Stimulated activated memory B cell treated with anti-CD40 and anti-IgM and Interleukin-4, amounts not matched to agents 10 μg/mL and 1 μg/mL and 100 μg/mL, for 72 hours (primary cell): Measurements from ENCODE around the gene GPR152.
"Not testable (repeated sequence)": the region's sequence is repeated elsewhere in the genome, so short reads cannot be mapped to it uniquely, and the experiment has no call there.

ENCODE experiments used
- ATAC-seq: fragments of 150-1000 bp; cut with Tn5 transposase; 2 replicates; pipeline ENCODE4 v1.10.0; 2021
- H3K27ac Mint-ChIP-seq: one replicate; pipeline ENCODE4 v1.8.0; 2022; ENCODE audit warnings: mild to moderate bottlenecking, mixed read lengths
- H3K27me3 Mint-ChIP-seq: one replicate; pipeline ENCODE4 v1.8.0; 2022; ENCODE audit warnings: mixed read lengths
- H3K36me3 Mint-ChIP-seq: one replicate; pipeline ENCODE4 v1.8.0; 2022; ENCODE audit warnings: mixed read lengths
- H3K4me1 Mint-ChIP-seq: one replicate; pipeline ENCODE4 v1.8.0; 2022; ENCODE audit warnings: mixed read lengths
- H3K4me3 Mint-ChIP-seq: one replicate; pipeline ENCODE4 v1.8.0; 2022; ENCODE audit warnings: mild to moderate bottlenecking, moderate library complexity, mixed read lengths
- H3K9me3 Mint-ChIP-seq: one replicate; pipeline ENCODE4 v1.8.0; 2022; ENCODE audit warnings: mixed read lengths

Gene GPR152

DNA sequence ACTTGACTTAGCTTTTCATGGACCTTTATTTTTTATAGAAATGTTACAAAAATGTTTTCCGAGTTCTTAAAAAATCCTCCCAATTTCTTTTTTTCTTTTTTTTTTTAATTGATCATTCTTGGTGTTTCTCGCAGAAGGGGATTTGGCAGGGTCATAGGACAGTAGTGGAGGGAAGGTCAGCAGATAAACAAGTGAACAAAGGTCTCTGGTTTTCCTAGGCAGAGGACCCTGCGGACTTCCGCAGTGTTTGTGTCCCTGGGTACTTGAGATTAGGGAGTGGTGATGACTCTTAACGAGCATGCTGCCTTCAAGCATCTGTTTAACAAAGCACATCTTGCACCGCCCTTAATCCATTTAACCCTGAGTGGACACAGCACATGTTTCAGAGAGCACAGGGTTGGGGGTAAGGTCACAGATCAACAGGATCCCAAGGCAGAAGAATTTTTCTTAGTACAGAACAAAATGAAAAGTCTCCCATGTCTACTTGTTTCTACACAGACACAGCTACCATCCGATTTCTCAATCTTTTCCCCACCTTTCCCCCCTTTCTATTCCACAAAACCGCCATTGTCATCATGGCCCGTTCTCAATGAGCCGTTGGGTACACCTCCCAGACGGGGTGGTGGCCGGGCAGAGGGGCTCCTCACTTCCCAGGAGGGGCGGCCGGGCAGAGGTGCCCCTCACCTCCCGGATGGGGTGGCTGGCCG lies 25.0 kb upstream of the GPR152 start:
- H3K9me3 Mint-ChIP-seq, H3K27ac Mint-ChIP-seq, ATAC-seq, H3K27me3 Mint-ChIP-seq, H3K4me1 Mint-ChIP-seq, H3K36me3 Mint-ChIP-seq, H3K4me3 Mint-ChIP-seq: not testable (repeated sequence)

GRCh38 chr11:67476692-67477091 lies 24.2 kb upstream of the GPR152 start:
- H3K9me3 Mint-ChIP-seq, ATAC-seq, H3K27me3 Mint-ChIP-seq, H3K36me3 Mint-ChIP-seq, H3K27ac Mint-ChIP-seq, H3K4me1 Mint-ChIP-seq, H3K4me3 Mint-ChIP-seq: not testable (repeated sequence)

- H3K36me3 Mint-ChIP-seq, result no peaks in the 10 kb centered on the region
- H3K27me3 Mint-ChIP-seq, result no peaks in the 10 kb centered on the region
- ATAC-seq, result no peak
- H3K4me3 Mint-ChIP-seq, result no peak overlapping the region
- H3K4me1 Mint-ChIP-seq, result peaks cover 37% of the 10 kb centered on the region
- H3K27ac Mint-ChIP-seq, result no peak overlapping the region
- no peaks in the 10 kb centered on the region for H3K9me3 Mint-ChIP-seq
Observed at GRCh38 chr11:67472882-67473281, 20.4 kb upstream of the GPR152 start.

DNA sequence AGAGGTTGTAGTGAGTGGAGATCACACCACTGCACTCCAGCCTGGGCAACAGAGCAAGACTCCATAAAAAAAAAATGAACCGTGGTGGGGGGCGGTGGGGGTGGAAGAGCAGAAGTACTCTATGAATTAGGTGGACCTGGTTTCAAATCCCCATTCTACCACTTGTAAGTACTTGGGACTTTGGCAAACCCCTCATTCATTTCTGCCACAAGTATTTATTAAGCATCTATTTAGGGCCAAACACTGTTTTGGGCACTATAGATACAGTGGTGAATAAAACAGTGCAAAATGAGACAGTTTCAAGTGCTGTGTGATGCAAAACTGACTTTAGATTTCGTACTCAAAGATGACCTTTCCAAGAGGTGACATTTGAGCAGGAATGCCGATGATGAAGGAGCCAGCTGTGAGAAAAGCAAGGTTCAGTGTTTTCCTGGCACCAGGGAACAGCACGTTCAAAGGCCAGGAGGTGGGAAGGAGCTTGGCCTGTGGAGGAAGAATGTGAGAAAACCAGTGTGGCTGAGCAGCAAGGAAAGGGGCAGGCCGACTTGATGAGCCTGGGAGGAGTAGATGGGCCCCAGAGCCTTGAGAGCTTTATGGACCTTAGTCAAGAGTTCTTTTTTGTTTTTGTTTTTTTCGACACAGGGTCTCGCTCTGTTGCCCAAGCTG lies 17.9 kb upstream of the GPR152 start:
- Mint-ChIP-seq H3K4me3 (peak overlapping the region; percentile 94), H3K9me3 (no peaks in the 10 kb centered on the region), H3K27ac (peak overlapping the region; percentile 95), H3K36me3 (peaks cover 1% of the 10 kb centered on the region), H3K4me1 (peaks cover 57% of the 10 kb centered on the region), H3K27me3 (no peaks in the 10 kb centered on the region)
- ATAC-seq, result no peak

DNA sequence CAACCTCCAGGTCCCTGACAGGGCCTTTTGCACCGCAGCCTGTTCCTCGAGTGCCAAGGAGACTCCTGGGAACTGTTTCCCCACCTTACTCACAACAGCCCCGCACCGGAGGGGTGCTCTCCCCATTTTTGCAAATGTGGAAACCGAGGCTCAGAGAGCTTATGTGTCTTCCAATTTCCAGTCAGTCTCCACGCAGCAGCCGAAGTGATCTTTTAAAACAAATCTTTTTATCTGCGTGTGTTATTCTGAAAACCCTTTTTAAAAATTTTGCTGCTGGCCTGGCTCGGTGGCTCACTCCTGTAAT lies 16.9 kb upstream of the GPR152 start:
- Mint-ChIP-seq H3K27ac (peak overlapping the region; percentile 95), H3K4me3 (peak overlapping the region; percentile 94), H3K36me3 (peaks cover 7% of the 10 kb centered on the region), H3K4me1 (peaks cover 66% of the 10 kb centered on the region), H3K9me3 (no peaks in the 10 kb centered on the region), H3K27me3 (no peaks in the 10 kb centered on the region)
- no peak for ATAC-seq

DNA sequence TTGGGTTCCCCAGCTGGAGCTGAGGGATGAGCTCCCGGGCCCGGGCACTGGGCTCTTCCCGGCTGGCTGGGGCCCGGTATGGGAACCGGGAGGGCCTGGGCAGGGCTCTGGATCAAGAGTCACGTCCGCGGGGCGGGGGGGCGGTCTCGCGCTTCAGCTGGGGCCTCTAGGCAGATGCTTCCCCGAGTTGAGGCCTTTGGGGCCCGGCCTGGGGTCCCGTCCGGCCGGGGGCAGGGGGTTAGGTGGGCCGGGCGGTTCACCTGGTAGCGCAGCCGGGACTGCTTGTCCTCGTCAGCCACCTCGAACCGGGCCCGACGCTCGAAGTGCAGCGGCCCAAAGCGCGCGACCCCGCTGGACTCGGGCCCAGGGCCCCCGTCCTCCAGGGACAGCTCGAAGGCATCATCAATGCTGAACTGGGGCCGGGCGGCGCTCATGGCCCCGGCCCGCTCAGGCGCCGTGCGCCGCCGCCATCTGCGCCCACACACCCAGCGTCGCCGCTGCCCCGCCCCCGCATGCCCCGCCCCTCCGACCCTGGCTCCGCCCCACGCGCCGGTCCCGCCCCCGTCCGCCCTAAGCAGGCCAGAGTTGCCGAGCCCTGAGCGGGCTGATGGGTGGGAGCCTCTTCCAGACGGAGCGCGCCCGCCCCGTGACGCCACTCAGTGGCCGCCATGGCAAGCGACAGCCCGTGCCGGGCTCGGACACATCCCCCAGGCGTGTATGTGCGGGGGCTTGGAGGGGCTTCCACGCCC lies 16.4 kb upstream of the GPR152 start, which contains the start of gene TMEM134:
TSS of gene TMEM134 (minus strand) at position 493 of the 749 bp plus-strand sequence. CDS start at position 434, 59 bp downstream.
- Mint-ChIP-seq H3K4me3 (peak within 1 kb of the TSS; percentile 94), H3K36me3 (peaks cover 7% of the 10 kb centered on the region), H3K27ac (peak within 1 kb of the TSS; percentile 95), H3K27me3 (no peaks in the 10 kb centered on the region), H3K9me3 (no peaks in the 10 kb centered on the region), H3K4me1 (peaks cover 71% of the 10 kb centered on the region)
- ATAC-seq, result peak; percentile 89

GRCh38 chr11:67468456-67468758 lies 15.9 kb upstream of the GPR152 start:
- Mint-ChIP-seq H3K36me3 (peaks cover 7% of the 10 kb centered on the region), H3K27me3 (no peaks in the 10 kb centered on the region), H3K4me3 (peak overlapping the region; percentile 94), H3K4me1 (peaks cover 76% of the 10 kb centered on the region), H3K9me3 (no peaks in the 10 kb centered on the region), H3K27ac (peak overlapping the region; percentile 95)
- ATAC-seq, result peak; percentile 1

DNA sequence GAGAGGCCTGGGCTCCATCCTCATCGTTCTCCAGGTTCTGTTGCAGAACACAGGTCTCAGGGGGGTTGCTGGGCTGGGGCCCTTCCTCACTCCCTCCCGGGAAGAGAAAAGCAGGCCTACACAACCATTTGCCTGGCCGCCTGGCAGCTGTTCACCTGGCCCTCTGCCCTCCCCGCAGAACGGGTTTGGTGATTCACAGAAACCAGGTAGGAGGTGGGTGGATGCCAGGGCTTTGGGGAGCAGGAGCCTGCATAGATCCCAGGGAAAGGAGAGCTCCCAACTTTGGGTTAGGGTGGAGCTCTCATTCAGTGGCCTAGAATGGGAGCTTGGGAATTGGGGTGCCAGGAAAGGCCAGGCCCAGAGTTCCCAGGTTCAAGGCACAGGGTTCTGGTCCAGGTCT lies 15.5 kb upstream of the GPR152 start:
- no peaks in the 10 kb centered on the region for H3K9me3 Mint-ChIP-seq
- peaks cover 7% of the 10 kb centered on the region for H3K36me3 Mint-ChIP-seq
- no peaks in the 10 kb centered on the region for H3K27me3 Mint-ChIP-seq
- peaks cover 79% of the 10 kb centered on the region for H3K4me1 Mint-ChIP-seq
- ATAC-seq, result no peak
- peak overlapping the region; percentile 94 for H3K4me3 Mint-ChIP-seq
- H3K27ac Mint-ChIP-seq, result peak overlapping the region; percentile 95

DNA sequence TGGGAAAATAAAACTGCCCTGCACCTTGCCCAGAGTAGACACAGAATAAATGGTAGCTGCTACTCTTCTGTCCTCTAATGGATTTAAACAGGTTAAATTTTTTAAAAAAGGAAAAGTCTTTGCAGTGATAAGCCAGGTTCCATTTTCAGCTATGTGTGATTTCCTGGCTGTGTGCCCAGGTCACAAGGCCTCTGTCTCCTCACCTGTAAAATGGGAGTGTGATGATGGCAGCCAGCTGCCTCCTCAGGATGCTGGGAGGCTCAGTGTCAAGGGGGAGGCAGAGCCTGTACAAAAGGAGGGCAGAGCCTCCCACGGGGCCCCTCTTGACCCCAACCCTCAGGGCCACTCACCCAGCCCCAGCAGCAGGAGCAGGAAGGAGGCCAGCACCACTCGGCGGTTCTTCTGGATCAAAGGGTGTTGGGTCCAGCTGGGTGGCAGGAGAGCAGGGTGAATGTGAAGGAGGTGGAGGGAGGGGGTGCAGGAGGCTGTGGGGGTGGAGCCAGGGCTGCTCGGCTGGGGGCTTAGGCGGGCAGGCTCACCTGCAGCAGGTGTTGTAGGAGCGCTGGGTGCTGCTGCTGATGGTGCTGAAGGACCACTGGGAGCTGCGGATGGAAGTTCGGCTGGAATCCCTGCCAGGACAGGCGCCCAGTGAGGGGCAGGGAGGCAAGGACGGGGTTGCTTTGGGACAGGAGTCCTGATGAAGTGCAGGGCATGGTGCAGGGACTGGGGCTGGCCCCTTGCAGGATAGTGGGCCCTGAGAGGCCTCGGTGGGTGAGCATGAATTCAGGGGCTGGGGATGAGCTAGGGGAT lies 14.6 kb upstream of the GPR152 start:
- H3K36me3 Mint-ChIP-seq, result peaks cover 7% of the 10 kb centered on the region

GRCh38 chr11:67466367-67466766 lies 13.8 kb upstream of the GPR152 start:
- Mint-ChIP-seq H3K27me3 (no peaks in the 10 kb centered on the region), H3K27ac (peak overlapping the region; percentile 95), H3K36me3 (peaks cover 7% of the 10 kb centered on the region)

More for the DNA sequence above, 14.6 kb upstream of the GPR152 start:
- H3K9me3 Mint-ChIP-seq, result no peaks in the 10 kb centered on the region
- H3K4me3 Mint-ChIP-seq, result peak overlapping the region; percentile 94
- peak overlapping the region; percentile 95 for H3K27ac Mint-ChIP-seq
- H3K27me3 Mint-ChIP-seq, result no peaks in the 10 kb centered on the region
- ATAC-seq, result no peak
- peaks cover 82% of the 10 kb centered on the region for H3K4me1 Mint-ChIP-seq

GRCh38 chr11:67465530-67465929 lies 13.0 kb upstream of the GPR152 start:
- H3K27ac Mint-ChIP-seq, result peak overlapping the region; percentile 90
- not testable (repeated sequence) for H3K36me3 Mint-ChIP-seq, H3K9me3 Mint-ChIP-seq, H3K27me3 Mint-ChIP-seq, ATAC-seq
- peak overlapping the region; percentile 88 for H3K4me3 Mint-ChIP-seq
- H3K4me1 Mint-ChIP-seq, result peaks cover 76% of the 10 kb centered on the region

More at GRCh38 chr11:67466367-67466766, 13.8 kb upstream of the GPR152 start:
- peaks cover 74% of the 10 kb centered on the region for H3K4me1 Mint-ChIP-seq
- H3K9me3 Mint-ChIP-seq, result no peaks in the 10 kb centered on the region
- ATAC-seq, result no peak
- H3K4me3 Mint-ChIP-seq, result no peak overlapping the region

- Mint-ChIP-seq H3K9me3 (no peaks in the 10 kb centered on the region), H3K4me3 (peak overlapping the region; percentile 88), H3K27me3 (no peaks in the 10 kb centered on the region), H3K4me1 (peaks cover 76% of the 10 kb centered on the region), H3K36me3 (peaks cover 7% of the 10 kb centered on the region), H3K27ac (peak overlapping the region; percentile 90)
- no peak for ATAC-seq
Observed at GRCh38 chr11:67465189-67465510, 12.6 kb upstream of the GPR152 start.

DNA sequence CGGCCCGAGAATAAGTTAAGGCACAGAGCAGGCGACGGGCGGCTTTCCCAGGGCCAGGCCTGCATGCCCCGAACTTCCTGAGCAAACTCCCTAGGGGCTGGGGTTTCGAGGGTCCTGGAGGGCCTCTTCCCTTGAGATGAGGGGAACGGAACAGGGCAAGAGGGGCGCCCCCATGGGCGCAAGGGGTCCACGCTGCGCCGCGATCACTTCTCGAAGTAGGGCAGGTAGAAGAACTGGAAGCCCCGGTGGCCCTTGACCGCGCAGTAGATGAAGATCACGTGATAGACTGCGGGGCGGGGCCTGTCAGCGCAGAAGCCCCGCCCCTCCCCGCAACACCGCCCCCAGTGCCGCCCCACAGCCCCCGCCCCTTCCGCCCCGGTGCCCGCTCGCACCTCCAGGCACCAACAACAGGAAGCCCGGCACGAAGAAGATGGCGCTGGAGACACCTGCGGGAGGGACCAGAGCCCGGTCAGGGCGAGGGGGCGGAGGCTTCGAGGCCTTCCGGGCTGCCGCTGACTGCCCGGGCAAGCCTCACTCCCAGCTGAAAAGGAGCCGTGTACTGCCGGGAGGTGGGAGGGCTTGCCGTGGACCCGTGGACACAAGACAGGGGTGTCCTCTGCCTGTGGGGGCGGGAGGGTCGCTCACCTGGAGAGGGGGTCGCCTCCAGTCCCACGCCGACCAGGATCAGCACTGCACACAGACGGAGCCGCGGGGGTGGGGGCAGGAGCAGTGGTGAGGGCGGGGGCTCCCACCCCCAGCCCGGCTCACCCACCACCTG lies 12.1 kb upstream of the GPR152 start:
- Mint-ChIP-seq H3K4me1 (peaks cover 76% of the 10 kb centered on the region), H3K4me3 (peak overlapping the region; percentile 88), H3K36me3 (peaks cover 7% of the 10 kb centered on the region)

DNA sequence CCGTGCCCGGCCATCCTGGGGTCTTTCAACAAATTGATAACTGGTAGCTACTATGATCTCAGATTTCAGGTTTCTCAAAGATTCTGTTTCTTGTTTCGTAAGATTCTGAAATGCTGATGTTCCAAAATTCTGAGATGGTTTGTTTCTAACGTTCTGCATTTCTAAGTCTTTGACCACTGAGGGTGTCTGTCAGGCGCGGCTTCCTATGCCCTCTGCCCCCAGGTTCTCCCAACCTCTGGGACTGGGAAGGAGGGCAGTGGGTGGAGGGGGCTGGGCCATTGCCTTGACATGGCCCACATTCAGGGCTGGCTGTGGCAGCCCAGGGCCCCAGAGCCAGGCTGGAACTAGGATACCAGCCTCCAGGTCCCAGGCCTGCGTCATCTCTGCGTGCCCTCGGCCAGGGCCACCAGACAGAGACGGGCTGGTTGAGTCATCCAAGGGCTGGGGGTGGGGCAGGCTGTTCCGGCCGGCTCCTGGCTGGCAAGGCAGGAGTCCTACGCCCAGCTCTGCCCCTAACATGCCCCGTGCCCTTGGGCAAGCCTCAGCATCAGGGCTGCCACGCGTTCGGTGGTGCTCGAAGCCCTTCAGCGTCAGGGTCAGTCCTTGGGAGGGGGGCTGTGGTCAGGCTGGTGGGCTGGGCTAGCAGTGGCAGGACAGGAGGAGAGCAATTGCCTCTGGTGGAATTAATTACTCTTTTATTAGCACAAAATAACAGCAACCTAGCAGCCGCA lies 11.3 kb upstream of the GPR152 start:
- no peaks in the 10 kb centered on the region for H3K27me3 Mint-ChIP-seq
- peaks cover 7% of the 10 kb centered on the region for H3K36me3 Mint-ChIP-seq
- no peak for ATAC-seq
- H3K9me3 Mint-ChIP-seq, result no peaks in the 10 kb centered on the region
- H3K4me1 Mint-ChIP-seq, result peaks cover 79% of the 10 kb centered on the region
- peak overlapping the region; percentile 90 for H3K27ac Mint-ChIP-seq
- peak overlapping the region; percentile 88 for H3K4me3 Mint-ChIP-seq

More for the DNA sequence above, 12.1 kb upstream of the GPR152 start:
- Mint-ChIP-seq H3K9me3 (no peaks in the 10 kb centered on the region), H3K27ac (peak overlapping the region; percentile 90), H3K27me3 (no peaks in the 10 kb centered on the region)
- peak; percentile 84 for ATAC-seq
